SK-N-SH (cell line): ENCODE results near the gene NKX6-2. TPM values are rescaled to one million over a fixed set of nuclear protein-coding genes. Genes with fewer than 3 reads are reported as not detected.

ENCODE experiments used
- CTCF ChIA-PET: fragments of 300-600, 350-600 bp; formaldehyde crosslinking; extraction: SDS; loops from one replicate; lab custom pipeline; 2021; lab: Yijun Ruan, JAX
- POLR2A ChIA-PET: fragments of 350-600 bp; sonication (Branson Sonifier 250); formaldehyde crosslinking; extraction: SDS; loops from one replicate; lab custom pipeline; 2020; ENCODE audit warnings: antibody characterized with exemption, inconsistent platforms; lab: Yijun Ruan, JAX
- DNase-seq: peaks from one replicate; pipeline ENCODE4 v3.0.0; 2012
- H2AFZ ChIP-seq: fragments of 200-600 bp; sonication (generic); 2 replicates; pipeline ENCODE4 v1.8.1; 2016; ENCODE audit warnings: antibody characterized with exemption, mild to moderate bottlenecking, low read depth
- H3F3A ChIP-seq: fragments of 200-600 bp; sonication (generic); replicated peaks from 2 replicates; pipeline ENCODE3; 2016; ENCODE audit warnings: antibody characterized with exemption, mild to moderate bottlenecking; ENCODE audit not compliant: insufficient read depth
- H3K27ac ChIP-seq, 2 experiments: fragments of 200-500 bp in 1 of 2; fragments of 200-600 bp in 1 of 2; sonication (Bioruptor generic) in 1 of 2; sonication (generic), shearing (Covaris generic) in 1 of 2; 2 replicates each; pipeline versions ENCODE4 v1.5.1 to v1.6.1; 2014 to 2016; ENCODE audit warnings: low read depth in 2 of 2, inconsistent platforms in 1 of 2, low read length in 1 of 2, mild to moderate bottlenecking in 1 of 2, mixed read lengths in 1 of 2
- H3K27me3 ChIP-seq: fragments of 200-600 bp; sonication (generic), shearing (Covaris generic); 2 replicates; pipeline ENCODE4 v1.6.1; 2016; ENCODE audit warnings: mixed run types; ENCODE audit not compliant: insufficient read depth
- H3K36me3 ChIP-seq, 2 experiments: fragments of 200-500 bp in 1 of 2; fragments of 200-600 bp in 1 of 2; sonication (Bioruptor generic) in 1 of 2; sonication (generic) in 1 of 2; replicated peaks in 1 of 2; 2 replicates each; pipeline versions ENCODE3 to v1.5.1; 2014 to 2016; ENCODE audit warnings: low read length in 1 of 2, mild to moderate bottlenecking in 1 of 2; ENCODE audit not compliant: insufficient read depth in 2 of 2, control insufficient read depth in 1 of 2
- H3K4me1 ChIP-seq, 2 experiments: fragments of 200-500 bp in 1 of 2; fragments of 200-600 bp in 1 of 2; sonication (Bioruptor generic) in 1 of 2; sonication (generic), shearing (Covaris generic) in 1 of 2; 2 replicates each; pipeline versions ENCODE4 v1.5.1 to v1.6.1; 2014 to 2016; ENCODE audit warnings: low read depth in 1 of 2, low read length in 1 of 2, mixed run types in 1 of 2; ENCODE audit not compliant: insufficient read depth in 2 of 2, control insufficient read depth in 1 of 2
- H3K4me2 ChIP-seq: fragments of 200-600 bp; sonication (generic), shearing (Covaris generic); 2 replicates; pipeline ENCODE4 v1.6.1; 2017; ENCODE audit warnings: mixed run types
- H3K4me3 ChIP-seq, 2 experiments: fragments of 200-500 bp in 1 of 2; fragments of 200-600 bp in 1 of 2; sonication (Bioruptor generic) in 1 of 2; sonication (generic), shearing (Covaris generic) in 1 of 2; 2 replicates each; pipeline versions ENCODE4 v1.5.1 to v1.8.1; 2014 to 2016; ENCODE audit warnings: low read depth in 2 of 2, inconsistent platforms in 1 of 2, low read length in 1 of 2, mild to moderate bottlenecking in 1 of 2, mixed read lengths in 1 of 2, moderate library complexity in 1 of 2
- H3K79me2 ChIP-seq: fragments of 200-600 bp; sonication (generic); 2 replicates; pipeline ENCODE4 v1.8.1; 2017; ENCODE audit warnings: mild to moderate bottlenecking; ENCODE audit not compliant: insufficient read depth
- H3K9ac ChIP-seq: fragments of 200-600 bp; sonication (generic); 2 replicates; pipeline ENCODE4 v1.6.1; 2017; ENCODE audit warnings: mixed run types
- H3K9me2 ChIP-seq: fragments of 200-600 bp; sonication (generic); 2 replicates; pipeline ENCODE4 v1.6.1; 2017; ENCODE audit warnings: mixed run types
- H3K9me3 ChIP-seq: fragments of 200-600 bp; sonication (generic); 2 replicates; pipeline ENCODE4 v1.6.1; 2017; ENCODE audit warnings: mixed run types, mild to moderate bottlenecking, moderate library complexity
- H4K20me1 ChIP-seq: fragments of 200-600 bp; sonication (generic); 2 replicates; pipeline ENCODE4 v1.6.1; 2017; ENCODE audit warnings: mild to moderate bottlenecking, mixed run types; ENCODE audit not compliant: insufficient read depth
- EP300 ChIP-seq, 2 experiments: IDR thresholded peaks; 2 replicates each; pipeline versions ENCODE4 v1.4.0 to v1.6.1; 2012; ENCODE audit warnings: borderline replicate concordance in 1 of 2, low read depth in 1 of 2, low read length in 1 of 2
- EZH2phosphoT487 ChIP-seq: fragments of 200-600 bp; sonication (generic); IDR thresholded peaks from 2 replicates; pipeline ENCODE4 v1.6.1; 2017; ENCODE audit warnings: low read depth, mixed run types, mild to moderate bottlenecking, antibody characterized with exemption, moderate library complexity, borderline replicate concordance
- NFIC ChIP-seq: IDR thresholded peaks from 2 replicates; pipeline ENCODE4 v1.4.0; 2012; ENCODE audit warnings: borderline replicate concordance
- RFX5 ChIP-seq: IDR thresholded peaks from 2 replicates; pipeline ENCODE4 v1.6.1; 2012; ENCODE audit warnings: mild to moderate bottlenecking, improper control_type of control experiment, low read length
- SIN3A ChIP-seq: IDR thresholded peaks from 2 replicates; pipeline ENCODE4 v1.6.1; 2012; ENCODE audit warnings: low read depth, mild to moderate bottlenecking, low read length, moderate library complexity, borderline replicate concordance
- TEAD4 ChIP-seq: IDR thresholded peaks from 2 replicates; pipeline ENCODE4 v1.4.0; 2012; ENCODE audit warnings: mild to moderate bottlenecking, borderline replicate concordance; ENCODE audit not compliant: insufficient read depth
- YY1 ChIP-seq: IDR thresholded peaks from 2 replicates; pipeline ENCODE4 v1.4.0; 2012; ENCODE audit warnings: low read depth, mild to moderate bottlenecking
- WGBS: methylation state at CpG from one replicate; pipeline ENCODE4 v1.1.6; 2017; ENCODE audit warnings: low lambda C conversion rate; 5-methylcytosine and 5-hydroxymethylcytosine counted together
- polyA plus RNA-seq, 3 experiments: library from polyadenylated mRNA; depleted of rRNA; stranded (reverse); fragments of >200 nt; gene quantifications; 2 replicates each; pipeline ENCODE4 v1.2.3, GENCODE V29; 2012
- TF ChIP-seq, protein P1 (sequence below): fragments of 150-350 bp; IDR thresholded peaks from 2 replicates; pipeline ENCODE4 v1.6.1; 2017; ENCODE audit warnings: antibody characterized with exemption, low read length, low read depth, borderline replicate concordance
- TF ChIP-seq, protein P2 (sequence below): IDR thresholded peaks from 2 replicates; pipeline ENCODE4 v1.4.0; 2012; ENCODE audit warnings: low read depth, borderline replicate concordance
- TF ChIP-seq, protein P3 (sequence below): IDR thresholded peaks from 2 replicates; pipeline ENCODE4 v1.4.0; 2012; ENCODE audit warnings: low read depth
- TF ChIP-seq, protein P4 (sequence below): IDR thresholded peaks from 2 replicates; pipeline ENCODE4 v1.4.0; 2012; ENCODE audit warnings: low read depth, borderline replicate concordance

Gene NKX6-2
- polyA plus RNA-seq, 1 of the 3 experiments (the other 2 are of a cell fraction) = not detected

DNA sequence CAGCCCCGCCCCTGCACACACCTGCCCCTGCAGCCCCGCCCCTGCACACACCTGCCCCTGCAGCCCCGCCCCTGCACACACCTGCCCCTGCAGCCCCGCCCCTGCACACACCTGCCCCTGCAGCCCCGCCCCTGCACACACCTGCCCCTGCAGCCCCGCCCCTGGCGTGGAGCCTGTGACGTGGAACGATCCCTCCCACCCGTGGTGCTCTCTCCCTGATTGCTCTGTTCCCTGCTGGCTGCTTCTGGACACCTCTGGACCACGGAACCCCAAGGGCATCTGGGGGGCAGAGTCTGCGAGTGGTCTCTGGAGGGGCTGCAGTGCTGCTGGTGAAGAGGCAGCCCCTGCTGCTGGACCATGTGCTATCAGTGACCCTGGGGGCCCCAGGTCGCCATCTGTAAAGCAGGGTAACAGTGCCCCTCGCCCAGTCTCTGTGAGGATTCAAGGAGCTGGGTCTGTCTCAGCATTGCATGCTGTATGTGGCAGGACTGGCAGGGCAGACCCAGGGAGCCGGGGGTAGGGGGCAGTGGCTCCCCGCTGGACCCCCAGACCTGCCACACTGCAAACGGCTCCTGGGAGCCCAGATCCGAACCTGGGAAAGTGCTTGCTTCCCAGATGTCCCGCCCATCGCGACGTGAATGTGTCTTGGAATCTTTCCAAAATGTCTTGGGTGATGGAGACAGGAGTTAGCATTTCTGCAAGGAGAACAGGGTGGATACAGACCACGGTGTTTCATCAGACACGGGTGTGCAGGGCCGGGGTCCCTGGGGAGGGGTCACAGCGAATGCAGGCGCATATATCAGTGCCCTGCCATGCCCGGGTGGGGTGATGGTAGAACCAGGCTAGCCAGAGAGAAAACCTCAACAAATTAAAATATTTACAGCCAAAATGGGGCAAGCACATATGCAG lies 27.9 kb upstream of the NKX6-2 start:
- H3K9me3 ChIP-seq = no peaks in the 10 kb centered on the region
- POLR2A ChIA-PET = no interaction called here
- no peak overlapping the region for H3K4me2 ChIP-seq
- H3F3A ChIP-seq = no peaks in the 10 kb centered on the region
- no peaks in the 10 kb centered on the region for H3K36me3 ChIP-seq
- H3K9me2 ChIP-seq = no peaks in the 10 kb centered on the region
- H4K20me1 ChIP-seq = no peaks in the 10 kb centered on the region
- 28% methylated on average over 23 of the region's 28 CpGs for WGBS
- DNase-seq = no peak
- H3K4me3 ChIP-seq = no peak overlapping the region
- CTCF ChIA-PET = interaction anchor here (1.5 kb wide), 1 partner anchor 159 kb away, joined by 4 read pairs; no protein-coding TSS in a partner anchor
- H3K9ac ChIP-seq = no peak overlapping the region
- H3K79me2 ChIP-seq = no peaks in the 10 kb centered on the region
- TF ChIP-seq YY1 (no peak), SIN3A (no peak), NFIC (no peak), TEAD4 (no peak), RFX5 (no peak)
- no peak overlapping the region for H2AFZ ChIP-seq
- no peaks in the 10 kb centered on the region for H3K4me1 ChIP-seq
- no peak overlapping the region for H3K27ac ChIP-seq
- peaks cover 13% of the 10 kb centered on the region; the same call in 1 of the 2 replicates for H3K27me3 ChIP-seq

DNA sequence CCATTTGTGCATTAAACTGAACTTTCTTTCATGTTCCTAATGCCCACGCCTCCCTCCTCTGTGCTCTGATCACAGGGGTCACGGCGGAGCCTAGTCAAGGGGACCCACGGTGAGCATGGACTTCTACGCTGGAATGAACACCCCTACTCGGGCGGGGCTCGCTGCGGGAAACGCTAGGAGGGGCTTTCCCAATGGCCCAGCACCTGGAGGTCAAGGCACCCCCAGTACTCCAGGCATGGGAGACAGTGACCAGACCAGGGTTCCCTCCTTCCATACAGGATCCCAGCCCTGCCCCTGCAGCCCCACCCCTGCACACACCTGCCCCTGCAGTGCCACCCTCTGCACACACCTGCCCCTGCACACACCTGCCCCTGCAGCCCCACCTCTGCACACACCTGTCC lies 27.1 kb upstream of the NKX6-2 start:
- H3K4me2 ChIP-seq = no peak overlapping the region
- POLR2A ChIA-PET = no interaction called here
- no peaks in the 10 kb centered on the region for H3K79me2 ChIP-seq
- H3K4me1 ChIP-seq = no peaks in the 10 kb centered on the region
- no peak overlapping the region for H2AFZ ChIP-seq
- no peaks in the 10 kb centered on the region for H3F3A ChIP-seq
- CTCF ChIA-PET = no interaction called here
- H3K9me2 ChIP-seq = no peaks in the 10 kb centered on the region
- no peak overlapping the region for H3K9ac ChIP-seq
- TF ChIP-seq, protein P1, sequence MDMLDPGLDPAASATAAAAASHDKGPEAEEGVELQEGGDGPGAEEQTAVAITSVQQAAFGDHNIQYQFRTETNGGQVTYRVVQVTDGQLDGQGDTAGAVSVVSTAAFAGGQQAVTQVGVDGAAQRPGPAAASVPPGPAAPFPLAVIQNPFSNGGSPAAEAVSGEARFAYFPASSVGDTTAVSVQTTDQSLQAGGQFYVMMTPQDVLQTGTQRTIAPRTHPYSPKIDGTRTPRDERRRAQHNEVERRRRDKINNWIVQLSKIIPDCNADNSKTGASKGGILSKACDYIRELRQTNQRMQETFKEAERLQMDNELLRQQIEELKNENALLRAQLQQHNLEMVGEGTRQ = no peak
- no peak for TF ChIP-seq EZH2phosphoT487
- TF ChIP-seq, protein P2, sequence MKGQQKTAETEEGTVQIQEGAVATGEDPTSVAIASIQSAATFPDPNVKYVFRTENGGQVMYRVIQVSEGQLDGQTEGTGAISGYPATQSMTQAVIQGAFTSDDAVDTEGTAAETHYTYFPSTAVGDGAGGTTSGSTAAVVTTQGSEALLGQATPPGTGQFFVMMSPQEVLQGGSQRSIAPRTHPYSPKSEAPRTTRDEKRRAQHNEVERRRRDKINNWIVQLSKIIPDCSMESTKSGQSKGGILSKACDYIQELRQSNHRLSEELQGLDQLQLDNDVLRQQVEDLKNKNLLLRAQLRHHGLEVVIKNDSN = no peak
- TF ChIP-seq EP300 (IDR thresholded peaks at IDR 0.05; ENCODE audit: borderline replicate concordance in 1 of 2, low read depth in 1 of 2, low read length in 1 of 2) = no peak
- TF ChIP-seq, protein P3, sequence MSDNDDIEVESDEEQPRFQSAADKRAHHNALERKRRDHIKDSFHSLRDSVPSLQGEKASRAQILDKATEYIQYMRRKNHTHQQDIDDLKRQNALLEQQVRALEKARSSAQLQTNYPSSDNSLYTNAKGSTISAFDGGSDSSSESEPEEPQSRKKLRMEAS = no peak
- TF ChIP-seq, protein P4, sequence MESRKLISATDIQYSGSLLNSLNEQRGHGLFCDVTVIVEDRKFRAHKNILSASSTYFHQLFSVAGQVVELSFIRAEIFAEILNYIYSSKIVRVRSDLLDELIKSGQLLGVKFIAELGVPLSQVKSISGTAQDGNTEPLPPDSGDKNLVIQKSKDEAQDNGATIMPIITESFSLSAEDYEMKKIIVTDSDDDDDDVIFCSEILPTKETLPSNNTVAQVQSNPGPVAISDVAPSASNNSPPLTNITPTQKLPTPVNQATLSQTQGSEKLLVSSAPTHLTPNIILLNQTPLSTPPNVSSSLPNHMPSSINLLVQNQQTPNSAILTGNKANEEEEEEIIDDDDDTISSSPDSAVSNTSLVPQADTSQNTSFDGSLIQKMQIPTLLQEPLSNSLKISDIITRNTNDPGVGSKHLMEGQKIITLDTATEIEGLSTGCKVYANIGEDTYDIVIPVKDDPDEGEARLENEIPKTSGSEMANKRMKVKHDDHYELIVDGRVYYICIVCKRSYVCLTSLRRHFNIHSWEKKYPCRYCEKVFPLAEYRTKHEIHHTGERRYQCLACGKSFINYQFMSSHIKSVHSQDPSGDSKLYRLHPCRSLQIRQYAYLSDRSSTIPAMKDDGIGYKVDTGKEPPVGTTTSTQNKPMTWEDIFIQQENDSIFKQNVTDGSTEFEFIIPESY = no peak
- peaks cover 13% of the 10 kb centered on the region; the same call in 1 of the 2 replicates for H3K27me3 ChIP-seq
- H3K4me3 ChIP-seq = no peak overlapping the region
- 57% methylated on average over 8 of the region's 10 CpGs for WGBS
- H4K20me1 ChIP-seq = no peaks in the 10 kb centered on the region
- no peak for DNase-seq
- no peaks in the 10 kb centered on the region for H3K9me3 ChIP-seq
- no peak overlapping the region for H3K27ac ChIP-seq
- no peaks in the 10 kb centered on the region for H3K36me3 ChIP-seq
